GM18858 (cell line): ENCODE measurements around the gene XKR3.
"Not testable (repeated sequence)": the region's sequence is repeated elsewhere in the genome, so short reads cannot be mapped to it uniquely, and the experiment has no call there.

ENCODE experiments used
- ATAC-seq: cut with Tn5 transposase; IDR thresholded peaks from one replicate; pipeline ENCODE4 v1.9.1; 2021; ENCODE audit not compliant: unreplicated experiment

Gene XKR3

DNA sequence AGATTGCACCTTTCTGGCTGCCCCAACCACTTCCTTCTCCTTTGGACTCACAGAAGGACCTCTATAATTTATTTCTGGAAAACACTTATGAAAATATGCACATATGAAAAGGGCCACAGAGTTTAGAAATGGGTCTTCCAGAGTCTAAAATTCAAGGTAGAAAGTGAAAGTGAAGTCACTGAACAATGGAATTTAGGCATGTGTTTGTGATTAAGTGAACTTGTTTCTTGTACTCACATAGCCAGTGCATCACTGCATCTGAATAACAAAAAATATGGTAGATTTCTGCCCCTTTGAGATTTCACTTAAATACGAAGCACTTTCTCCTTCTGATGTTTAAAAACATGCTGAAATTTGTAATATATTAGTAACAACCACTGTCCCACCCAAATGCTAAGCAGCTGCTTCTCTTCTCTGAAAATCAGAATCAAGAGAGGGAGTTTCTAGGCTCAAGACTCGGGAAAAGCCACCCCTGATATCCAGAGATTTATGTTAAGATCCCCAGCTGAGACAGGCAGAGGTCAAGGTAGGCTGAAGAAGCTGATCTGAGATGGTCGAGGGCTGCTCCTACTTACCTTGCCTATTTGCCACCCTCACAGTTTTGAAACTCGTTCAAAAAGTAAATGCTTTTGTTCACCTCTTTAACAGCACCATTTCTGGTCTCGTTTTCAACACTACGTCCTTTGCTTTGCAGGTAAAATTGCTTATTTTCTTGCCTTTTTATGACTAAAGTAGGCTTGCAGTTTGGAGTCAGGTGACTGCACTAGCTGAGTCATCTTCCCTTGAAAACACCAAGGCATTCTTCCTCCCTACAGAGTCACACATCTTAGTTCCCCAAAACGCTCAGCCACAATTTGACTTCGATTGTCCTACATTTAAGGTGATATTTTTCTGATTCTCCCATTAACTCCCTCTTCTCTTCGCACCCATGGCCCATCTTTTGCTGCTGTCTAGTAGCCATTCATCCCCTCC, at the start of gene XKR3:
Gene XKR3 (minus strand): TSS at position 696 of the 972 bp plus-strand sequence. CDS start 17,338 bp downstream, outside the sequence.
- no peak for ATAC-seq

DNA sequence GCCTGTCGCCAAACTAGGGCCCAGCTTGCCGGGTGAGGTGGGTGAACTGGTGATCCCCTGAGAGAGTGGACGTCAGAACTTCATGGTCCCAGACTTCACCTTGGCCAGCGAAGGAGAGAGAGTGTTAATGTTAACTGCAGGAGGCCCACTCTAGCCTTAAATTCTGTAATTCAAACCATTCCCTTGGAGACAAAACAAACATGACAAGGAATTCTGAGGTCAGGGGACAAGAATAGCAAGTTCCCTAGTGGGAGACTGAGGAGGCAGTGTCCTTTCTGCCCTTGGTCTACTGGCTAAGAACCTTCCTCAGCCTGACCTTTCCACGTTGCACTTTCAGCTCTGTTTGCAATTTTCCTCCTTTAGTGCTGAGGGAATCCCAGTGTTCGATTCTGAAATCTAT, 44.4 kb upstream of the XKR3 start:
- ATAC-seq: not testable (repeated sequence)

DNA sequence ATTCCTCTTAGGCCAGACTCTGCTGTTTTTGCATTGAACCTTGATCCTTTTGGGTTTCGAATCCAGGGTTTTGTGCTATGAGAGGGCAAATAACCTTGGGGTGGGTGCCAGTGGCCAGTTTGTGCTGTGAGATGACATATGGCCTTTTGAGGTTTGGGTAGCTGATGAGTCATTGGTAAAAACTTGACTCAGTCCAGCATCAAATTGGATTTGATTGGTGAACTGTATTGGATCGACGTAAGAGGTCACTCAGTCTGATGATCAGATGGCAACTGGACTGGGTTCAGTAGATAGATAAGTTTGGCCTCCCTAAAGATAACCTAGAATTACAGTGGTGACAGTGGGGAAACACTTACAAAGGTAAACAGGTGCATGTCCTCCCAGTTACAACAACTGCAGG, 41.0 kb upstream of the XKR3 start:
- ATAC-seq: no peak

DNA sequence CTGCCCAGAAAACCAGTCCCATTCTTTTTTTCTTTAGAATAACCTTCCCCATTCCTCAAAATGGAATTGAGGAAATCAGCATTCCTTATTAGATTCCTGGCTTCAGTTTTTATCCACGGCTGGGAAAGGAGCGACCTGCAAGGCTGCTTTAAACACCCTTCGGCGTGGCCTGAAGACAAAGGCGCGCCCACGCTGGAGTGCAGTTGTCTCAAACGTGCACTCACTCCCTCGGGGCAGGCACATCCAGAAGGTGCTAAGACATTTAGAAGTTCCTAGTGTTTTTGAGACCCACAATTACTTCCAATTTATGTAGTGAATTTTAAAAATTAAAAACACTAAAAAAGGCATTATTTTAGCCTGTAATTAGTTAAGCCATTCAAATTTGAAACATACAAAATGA, 31.6 kb upstream of the XKR3 start:
- not testable (repeated sequence) for ATAC-seq

DNA sequence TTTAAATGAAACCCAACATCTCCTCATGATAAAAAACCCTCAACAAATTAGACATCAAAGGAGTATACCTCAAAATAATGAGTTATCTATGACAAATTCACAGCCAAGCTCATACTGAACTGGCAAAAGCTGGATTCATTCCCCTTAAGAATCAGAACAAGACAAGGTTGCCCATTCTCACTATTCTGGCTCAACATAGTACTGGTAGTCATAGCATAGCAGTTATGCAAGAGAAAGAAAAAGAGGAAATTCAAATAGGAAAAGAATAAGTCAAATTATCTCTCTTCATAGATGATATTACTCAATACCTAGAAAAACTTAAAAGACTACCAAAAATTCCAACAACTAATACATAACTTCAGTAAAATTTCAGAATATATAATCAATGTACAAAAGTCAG, 29.4 kb upstream of the XKR3 start:
- no peak for ATAC-seq

DNA sequence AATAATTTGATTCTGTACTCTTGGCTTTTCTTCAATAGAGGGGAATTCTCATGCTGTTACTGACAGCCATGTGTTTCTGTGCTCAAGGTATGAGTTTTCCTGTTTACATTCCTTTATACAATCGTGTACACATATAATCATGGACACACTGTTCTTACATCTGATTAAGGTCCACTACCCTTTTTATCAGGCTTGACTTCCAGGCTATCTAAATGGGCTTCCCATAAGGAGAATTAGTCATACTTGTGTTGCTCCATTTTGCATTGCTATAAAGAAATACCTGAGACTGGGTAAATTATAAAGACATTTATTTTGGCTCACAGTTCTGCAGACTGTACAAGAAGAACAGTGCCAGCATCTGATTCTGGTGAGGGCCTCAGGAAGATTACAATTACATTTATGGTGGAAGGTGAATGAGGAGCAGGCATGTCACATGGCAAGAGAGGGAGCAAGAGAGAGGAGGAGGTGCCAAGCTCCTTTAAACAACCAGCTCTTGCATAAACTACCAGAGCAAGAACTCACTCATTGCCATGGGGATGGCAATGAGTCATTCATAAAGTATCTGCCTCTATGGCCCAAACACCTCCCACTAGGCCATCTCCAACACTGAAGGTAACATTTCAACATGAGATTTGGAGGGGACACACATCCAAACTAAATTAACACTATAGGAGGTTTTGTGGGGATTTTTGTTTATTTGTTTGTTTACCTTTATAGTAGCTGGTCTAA, 26.2 kb upstream of the XKR3 start:
- not testable (repeated sequence) for ATAC-seq

DNA sequence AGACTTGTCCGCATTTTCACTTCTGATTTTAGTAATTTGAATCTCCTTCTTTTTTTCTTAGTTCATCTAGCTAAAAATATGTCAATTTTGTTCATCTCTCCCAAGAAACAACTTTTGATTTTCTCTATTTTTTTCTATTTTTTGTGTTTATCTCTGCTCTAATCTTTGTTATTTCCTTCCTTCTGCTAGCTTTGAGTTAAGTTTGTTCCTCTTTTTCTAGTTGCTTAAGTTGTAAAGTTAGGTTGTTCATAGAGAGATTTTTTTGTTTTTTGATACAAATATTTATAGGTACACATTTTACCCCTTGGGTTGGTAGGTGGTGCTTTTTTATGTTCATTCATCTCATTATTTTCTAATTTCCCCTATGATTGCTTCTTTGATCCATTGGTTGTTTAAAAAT, 22.1 kb upstream of the XKR3 start:
- ATAC-seq: no peak

DNA sequence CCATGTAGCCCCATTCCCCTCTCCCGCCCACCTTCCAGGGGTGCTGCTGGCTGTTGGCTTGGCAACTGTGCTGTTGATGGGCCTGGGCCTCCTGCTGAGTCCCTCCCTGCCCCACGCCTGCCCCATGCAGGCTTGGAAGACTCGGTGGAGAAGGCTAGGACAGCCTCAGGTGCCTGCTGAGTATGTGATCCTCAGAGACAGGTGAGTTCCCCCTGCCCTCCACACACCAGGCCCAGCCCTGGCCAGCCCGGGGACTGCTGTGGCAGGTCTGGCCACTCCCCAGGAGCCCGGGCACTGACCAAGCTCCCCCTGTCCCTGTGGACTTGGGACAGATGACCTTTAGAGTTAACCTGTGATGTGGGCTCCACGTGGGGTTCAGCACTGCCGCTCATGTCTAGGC, 20.7 kb upstream of the XKR3 start:
- ATAC-seq: no peak

DNA sequence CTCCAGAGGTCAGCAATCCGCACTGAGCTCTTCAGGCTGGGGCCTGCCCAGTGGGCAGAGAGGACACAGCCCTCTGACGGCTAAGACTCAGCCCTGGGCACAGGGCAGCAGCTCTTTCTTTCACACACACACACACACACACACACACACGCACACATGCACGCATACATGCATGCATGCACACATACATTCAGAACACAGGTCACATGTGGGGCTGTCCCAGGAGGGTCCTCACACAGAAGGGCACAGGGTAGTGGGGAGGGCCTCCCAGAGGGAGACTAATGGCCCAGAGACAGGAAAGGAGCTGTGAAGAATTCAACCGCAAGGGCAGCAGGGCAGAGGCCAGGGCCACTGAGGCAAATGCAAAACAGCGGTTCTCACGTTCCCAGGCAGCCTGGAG, 20.3 kb upstream of the XKR3 start:
- no peak for ATAC-seq

DNA sequence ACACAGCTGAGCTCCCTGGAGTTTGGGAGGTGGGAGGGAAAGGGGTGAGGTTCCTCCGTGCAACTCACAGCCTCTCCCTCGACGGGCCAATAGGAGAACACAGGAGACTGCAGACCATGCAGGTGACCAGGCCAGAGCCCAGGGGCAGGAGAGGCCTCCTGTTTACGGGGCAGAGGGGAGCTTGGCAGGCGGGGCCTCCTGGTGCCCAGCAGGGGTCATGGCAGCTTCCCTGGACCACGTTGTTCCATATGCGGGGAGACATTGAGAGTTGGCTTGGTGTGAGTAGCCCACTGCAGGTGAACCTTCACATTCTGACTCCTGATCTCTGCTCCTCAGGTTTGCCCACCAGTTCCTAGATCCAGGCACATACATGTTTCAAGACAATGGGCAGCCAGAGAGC, 19.3 kb upstream of the XKR3 start:
- no peak for ATAC-seq

DNA sequence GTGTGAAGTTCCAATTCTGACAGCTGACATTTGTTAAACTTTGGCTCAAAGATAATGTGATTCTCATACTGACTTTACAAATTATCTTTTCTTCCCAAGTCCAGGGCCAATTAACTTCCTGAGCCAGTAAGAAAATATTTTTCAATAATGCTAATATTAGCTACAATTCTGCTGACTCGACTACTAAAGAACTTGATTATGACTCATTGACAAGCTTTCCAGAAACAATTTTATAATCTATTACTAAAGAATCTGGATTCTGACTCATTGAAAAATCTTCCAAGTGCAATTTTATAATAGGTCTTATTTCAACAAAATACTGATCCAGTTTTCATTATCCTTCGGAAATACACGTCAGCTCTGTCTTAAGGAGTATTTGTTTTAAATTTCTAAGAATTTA, 12.9 kb upstream of the XKR3 start:
- no peak for ATAC-seq

DNA sequence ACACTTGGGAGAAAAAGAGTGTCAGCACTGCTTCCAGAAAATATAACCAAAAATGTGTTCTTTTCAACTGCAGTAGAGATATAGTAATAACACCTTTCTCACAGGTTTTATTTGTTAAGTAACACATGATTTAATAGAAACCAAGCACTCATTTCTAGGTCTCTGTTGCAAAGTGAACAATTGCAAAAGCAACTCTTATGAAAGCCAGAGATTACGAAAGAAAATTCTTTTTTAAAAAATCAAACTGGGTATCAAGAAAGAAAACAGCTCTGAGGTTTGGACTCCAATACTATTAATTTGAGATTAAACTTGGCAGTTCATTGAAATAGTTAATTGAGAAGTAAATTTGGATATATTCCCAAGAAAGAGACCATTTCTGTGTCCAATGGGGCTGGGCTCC, 9.8 kb upstream of the XKR3 start:
- ATAC-seq: no peak

DNA sequence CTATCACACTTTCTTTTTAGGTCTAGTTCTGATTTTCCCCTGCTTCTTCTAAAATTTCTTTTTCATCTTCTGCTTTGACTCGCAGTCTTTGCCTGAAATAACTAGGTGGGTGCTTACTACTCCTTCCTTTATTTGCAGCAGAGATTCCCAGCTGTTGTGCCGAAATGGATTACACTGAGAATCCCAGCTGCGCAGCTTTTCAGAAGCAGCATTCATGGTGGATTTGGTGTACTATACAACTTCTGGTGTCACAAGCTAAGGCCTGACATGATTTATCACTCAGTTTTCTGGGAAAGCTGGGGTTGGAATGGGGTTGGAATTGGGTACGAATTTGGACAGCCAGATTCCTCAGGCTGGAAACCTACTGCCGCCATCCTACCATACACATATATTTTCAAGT, 6.0 kb upstream of the XKR3 start:
- no peak for ATAC-seq

DNA sequence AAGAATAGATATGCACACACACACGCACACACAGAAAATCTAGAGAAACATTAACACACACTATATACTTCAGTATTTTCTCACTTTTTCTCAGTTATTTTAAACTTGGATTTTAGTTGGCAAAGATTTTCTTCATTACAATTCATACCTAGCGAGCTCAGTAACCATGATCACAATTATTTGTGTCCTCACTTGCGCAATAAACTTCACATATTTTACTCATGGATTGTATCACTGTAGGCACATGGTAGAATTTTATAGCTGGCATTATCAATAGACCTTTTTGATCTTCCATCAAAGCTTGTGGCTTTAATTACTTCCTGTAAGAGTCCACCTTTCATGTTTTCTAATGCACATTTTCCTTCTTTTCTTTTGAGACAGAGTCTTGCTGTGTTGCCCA, 4.8 kb upstream of the XKR3 start:
- ATAC-seq: no peak

DNA sequence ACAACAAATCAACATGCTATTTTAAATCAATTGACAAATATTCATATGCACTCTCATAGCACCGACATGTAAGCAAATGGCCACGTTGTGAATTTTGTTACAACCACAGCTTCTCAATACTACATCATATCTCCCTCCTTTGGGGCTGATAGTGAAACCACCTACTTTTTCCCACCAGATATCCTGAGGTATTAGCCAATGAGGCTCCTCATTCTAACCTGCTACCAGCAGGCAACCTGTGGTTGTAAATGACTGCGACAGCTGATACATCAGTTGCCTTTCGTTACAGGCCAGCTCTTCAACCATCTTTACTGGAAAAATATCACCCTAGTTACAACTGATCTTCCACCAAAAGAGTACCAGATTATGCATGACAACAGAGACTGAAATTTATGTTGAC, 3.7 kb upstream of the XKR3 start:
- no peak for ATAC-seq

DNA sequence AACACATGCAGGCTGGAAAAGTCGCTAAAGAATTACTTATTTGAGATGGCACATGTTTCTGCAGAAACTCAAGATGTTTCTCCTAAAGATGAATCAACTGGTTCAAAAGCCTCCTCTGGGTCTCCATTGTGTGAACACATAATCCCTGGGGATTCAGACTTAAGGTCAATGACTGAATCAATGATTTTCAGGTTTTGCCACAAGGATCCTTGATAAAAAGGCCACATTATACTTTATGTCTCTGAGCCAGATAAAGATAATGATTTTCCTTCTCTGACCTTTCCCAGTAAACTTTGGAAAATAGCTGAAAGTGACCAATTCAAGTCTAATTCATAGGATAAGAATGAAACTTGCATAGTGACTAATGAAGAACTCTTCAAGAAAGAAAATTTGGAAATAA, 2.3 kb upstream of the XKR3 start:
- ATAC-seq: no peak

DNA sequence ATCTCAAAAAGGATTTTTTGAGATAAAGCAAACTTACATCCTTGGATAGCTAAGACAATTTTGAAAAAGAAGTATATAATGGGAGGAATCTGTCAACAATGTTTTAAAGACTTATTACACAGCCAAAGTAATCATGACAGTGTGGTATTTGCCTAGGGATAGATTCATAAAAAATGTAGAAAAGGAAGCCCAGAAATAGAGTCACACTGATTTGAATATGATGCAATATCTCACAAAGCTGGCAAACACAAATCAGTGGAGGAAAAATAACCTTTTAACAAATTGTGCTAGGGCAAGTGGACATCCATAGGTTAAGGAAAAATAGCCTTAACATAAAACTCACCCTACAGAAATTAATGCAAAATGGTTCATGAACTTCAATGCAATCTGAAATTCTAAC, 6.0 kb downstream of the XKR3 start:
- ATAC-seq: no peak

DNA sequence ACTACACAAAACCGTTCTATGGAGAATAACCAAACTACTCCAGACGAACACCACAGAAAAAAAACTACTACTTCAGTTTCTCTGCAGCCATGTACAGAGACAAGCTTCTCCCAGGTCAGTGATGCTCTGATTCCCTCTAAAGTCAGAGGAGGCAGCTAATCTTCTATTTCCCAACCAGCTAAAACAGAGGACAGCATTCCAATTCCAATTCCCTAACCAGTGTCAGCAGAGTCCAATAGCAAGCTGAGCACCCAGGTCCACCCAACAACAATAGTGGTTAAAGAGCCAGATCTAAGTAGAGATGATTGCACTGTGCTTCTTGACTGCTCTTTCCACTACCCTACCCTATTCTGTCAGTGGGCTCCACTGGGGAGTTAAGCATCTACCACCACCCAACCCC, 6.7 kb downstream of the XKR3 start:
- no peak for ATAC-seq

DNA sequence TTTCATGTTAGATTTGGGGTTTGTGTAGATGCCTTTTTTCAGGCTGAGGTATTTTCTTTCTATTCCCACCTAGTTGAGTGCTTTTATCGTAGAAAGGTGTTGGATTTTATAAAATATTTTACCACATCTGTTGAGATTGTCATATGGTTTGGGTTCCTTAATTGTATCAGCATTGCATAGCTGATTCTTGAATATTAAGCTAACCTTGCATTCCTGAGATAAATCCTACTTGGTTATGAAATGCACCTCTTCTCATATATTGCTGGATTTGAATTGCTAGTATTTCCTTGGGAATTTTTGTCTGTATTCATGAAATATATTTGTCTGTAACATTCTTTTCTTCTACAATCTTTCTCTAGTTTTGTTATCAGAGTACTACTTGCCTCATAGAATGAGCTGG, 10.1 kb downstream of the XKR3 start:
- no peak for ATAC-seq

DNA sequence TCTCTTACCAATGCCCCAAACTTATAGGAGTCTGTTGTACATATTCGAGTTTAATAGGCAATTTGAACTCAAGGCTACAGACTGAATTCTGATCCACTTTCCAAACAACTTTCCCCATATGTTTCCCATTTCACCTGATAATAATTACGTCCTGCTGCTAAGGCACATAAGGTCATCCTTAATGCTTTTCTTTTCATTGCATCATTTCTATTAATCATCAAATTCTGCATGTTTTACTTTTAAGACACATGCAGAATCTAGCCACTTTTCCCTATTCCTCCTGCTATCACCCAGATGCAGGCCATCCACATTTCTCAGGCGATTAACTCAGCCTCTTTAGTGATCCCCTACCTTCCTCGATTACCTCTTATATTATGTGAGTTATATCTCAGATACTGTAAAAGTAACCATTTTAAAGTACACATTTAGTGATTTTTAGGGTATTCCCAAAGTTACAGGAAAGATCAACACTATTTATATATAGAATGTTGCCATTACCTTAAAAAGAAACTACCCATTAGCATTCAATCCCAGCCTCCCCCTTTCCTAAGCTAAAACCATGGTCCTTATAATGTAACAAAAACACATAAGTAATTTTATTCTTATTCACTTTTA, 14.9 kb downstream of the XKR3 start:
- ATAC-seq: no peak

DNA sequence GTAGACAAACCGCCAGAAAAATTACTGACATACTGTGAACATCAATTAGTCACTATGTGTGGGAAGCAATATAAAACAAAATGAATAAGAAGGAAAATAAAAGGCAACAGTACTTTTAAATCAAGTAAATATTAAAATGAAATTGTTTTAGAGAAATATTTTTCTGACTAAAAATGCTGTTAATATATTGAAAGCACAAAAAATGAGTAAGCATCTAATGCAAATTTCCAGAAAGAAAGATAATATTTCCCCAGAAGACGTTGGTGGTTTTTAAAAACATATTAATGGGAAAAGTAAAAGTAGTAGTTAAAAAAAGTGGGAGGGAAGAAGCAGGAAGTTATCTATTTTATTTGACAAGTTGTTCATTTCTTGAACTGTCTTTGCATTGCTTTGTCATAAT, 16.5 kb downstream of the XKR3 start:
- no peak for ATAC-seq

DNA sequence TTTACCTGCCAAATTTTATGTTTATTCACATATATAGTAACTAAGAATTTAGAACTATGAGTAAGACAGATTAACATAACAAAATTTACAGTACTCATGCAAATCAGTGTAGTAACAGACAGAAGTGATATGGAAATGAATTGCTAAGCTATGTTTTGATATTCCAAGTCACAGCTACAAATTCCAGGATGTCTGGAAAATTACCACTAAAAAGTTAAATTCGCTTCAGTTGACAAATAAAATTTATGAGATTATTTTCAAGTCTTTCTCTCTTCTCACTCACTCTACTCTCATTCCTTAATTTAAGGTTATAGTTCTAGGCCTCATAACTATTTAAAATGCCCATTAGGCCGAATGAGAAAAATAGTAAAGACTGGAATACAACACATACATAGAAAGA, 18.1 kb downstream of the XKR3 start:
- ATAC-seq: no peak
